GM12865 (cell line): Measurements from ENCODE around the gene LGR6.

ENCODE experiments used
- DNase-seq: peaks from one replicate; pipeline ENCODE4 v3.0.0; 2010; ENCODE audit warnings: low read depth
- H3K4me3 ChIP-seq: 2 replicates; pipeline ENCODE4 v1.5.1; 2011; ENCODE audit warnings: mild to moderate bottlenecking, low read depth, low read length, control low read depth
- CTCF ChIP-seq: IDR thresholded peaks from 2 replicates; pipeline ENCODE4 v1.5.1; 2011; ENCODE audit warnings: low read length, control low read depth, low read depth, inconsistent platforms; ENCODE audit not compliant: insufficient read depth; ENCODE audit errors: missing control alignments

Gene LGR6

GRCh38 chr1:202194328-202194648 lies 689 bp downstream of the LGR6 start:
- no peak for DNase-seq
- no peak overlapping the region for H3K4me3 ChIP-seq
- no peak for TF ChIP-seq CTCF

GRCh38 chr1:202197653-202198365 lies 4.2 kb downstream of the LGR6 start:
- DNase-seq, result no peak
- no peak for TF ChIP-seq CTCF
- no peak overlapping the region for H3K4me3 ChIP-seq

- no peak overlapping the region for H3K4me3 ChIP-seq
- no peak for DNase-seq
- TF ChIP-seq CTCF, result no peak
Observed at GRCh38 chr1:202198366-202198724, 4.7 kb downstream of the LGR6 start.

GRCh38 chr1:202199040-202199889 lies 5.7 kb downstream of the LGR6 start:
- H3K4me3 ChIP-seq, result no peak overlapping the region
- no peak for TF ChIP-seq CTCF
- DNase-seq, result no peak

GRCh38 chr1:202200112-202200548 lies 6.5 kb downstream of the LGR6 start:
- no peak for TF ChIP-seq CTCF
- H3K4me3 ChIP-seq, result no peak overlapping the region
- DNase-seq, result no peak

- no peak overlapping the region for H3K4me3 ChIP-seq
- no peak for DNase-seq
- no peak for TF ChIP-seq CTCF
Observed at GRCh38 chr1:202200669-202201068, 7.1 kb downstream of the LGR6 start.
